Germinal center (tissue), 1 donor: Measurements from ENCODE around the gene LYSMD1.

Experiments
- DNase-seq: peaks from one replicate; pipeline ENCODE4 v3.0.0; 2012; ENCODE audit warnings: mixed read lengths, low spot score

The LYSMD1 gene

DNA sequence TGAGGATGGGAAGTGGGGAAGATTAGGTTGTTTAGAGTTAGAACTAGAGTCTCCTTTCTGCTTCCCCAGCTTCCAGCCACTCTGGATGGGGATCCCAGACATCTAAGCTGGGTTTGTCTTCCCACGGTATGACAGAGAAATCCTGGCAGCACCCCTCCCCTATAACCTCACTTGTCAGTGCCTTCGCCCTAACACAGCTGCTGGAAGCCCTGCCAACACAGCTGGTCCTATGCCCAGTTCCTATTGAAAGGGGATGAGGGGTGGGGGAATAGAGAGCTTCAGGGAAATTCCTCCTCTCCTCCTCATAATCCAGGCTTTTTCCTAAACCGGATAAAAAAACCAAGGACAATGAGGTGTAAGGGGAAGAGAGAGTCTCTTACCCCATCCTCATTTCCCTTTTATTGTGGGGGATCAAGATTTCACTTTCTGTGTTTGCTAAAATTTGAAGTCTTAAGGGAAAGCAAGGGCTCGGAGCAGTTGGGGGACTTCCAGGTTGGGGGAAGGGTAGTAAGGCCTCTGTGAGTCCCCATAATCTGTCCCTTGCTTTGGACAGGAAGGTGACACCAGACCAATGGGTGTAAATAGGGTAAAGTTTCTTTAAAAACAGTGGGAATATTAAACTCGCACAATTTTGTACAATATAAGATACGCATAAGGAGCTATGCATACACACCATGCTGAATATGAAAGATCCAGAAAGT, 9.5 kb upstream of the LYSMD1 start:
- no peak for DNase-seq

GRCh38 chr1:151171190-151171589, 5.5 kb upstream of the LYSMD1 start:
- DNase-seq = no peak

- no peak for DNase-seq
Measured at GRCh38 chr1:151167116-151167515, 1.4 kb upstream of the LYSMD1 start.

DNA sequence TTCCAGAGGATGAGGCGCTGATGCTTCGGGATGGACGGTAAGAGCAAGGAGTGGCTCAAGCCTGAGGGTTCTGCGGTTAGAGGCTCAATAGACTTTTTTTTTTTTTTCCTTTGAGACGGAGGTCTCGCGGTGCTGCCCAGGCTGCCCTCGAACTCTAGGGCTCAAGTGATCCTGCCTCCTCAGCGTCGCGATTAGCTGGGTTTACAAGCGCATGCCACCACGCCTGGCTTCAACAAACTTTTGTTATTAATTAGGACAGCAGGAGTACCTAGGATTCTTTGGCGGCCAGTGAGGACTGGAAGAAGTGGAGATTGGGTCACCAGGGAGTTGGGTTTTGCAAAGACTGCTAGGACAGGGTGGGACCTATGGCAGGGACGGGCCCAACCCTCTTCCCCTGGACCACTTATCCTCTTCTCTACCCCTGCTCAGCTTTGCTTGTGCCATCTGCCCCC, 829 bp upstream of the LYSMD1 start:
- no peak for DNase-seq

GRCh38 chr1:151165281-151165737, 393 bp downstream of the LYSMD1 start:
- no peak for DNase-seq

GRCh38 chr1:151164732-151165280, 896 bp downstream of the LYSMD1 start:
- no peak for DNase-seq

DNA sequence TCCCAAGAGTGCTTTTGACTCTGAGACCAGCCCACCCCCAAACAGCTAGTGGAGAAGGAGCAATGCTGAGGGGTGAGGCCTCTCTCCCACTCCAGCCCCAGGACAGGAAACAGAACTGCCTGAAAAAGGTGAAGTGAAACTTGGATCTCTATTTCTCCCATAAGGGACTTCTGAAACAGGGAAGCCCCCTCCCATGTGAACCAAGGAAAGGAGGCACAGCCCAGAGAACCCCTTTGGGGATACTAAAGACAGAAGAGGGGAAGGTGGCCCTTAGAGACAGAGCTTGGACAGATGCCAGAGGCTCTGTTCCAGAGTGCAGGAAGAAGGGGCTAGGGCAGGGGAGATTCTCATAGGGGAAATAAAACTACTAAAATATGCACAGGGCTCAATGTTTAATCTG, 6.3 kb downstream of the LYSMD1 start:
- no peak for DNase-seq

DNA sequence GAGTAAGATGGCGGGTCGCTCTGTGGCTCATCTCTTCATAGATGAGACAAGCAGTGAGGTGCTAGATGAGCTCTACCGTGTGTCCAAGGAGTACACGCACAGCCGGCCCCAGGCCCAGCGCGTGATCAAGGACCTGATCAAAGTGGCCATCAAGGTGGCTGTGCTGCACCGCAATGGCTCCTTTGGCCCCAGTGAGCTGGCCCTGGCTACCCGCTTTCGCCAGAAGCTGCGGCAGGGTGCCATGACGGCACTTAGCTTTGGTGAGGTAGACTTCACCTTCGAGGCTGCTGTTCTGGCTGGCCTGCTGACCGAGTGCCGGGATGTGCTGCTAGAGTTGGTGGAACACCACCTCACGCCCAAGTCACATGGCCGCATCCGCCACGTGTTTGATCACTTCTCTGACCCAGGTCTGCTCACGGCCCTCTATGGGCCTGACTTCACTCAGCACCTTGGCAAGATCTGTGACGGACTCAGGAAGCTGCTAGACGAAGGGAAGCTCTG, 6.9 kb downstream of the LYSMD1 start:
- no peak for DNase-seq

GRCh38 chr1:151158326-151158725, 7.4 kb downstream of the LYSMD1 start:
- DNase-seq = no peak

DNA sequence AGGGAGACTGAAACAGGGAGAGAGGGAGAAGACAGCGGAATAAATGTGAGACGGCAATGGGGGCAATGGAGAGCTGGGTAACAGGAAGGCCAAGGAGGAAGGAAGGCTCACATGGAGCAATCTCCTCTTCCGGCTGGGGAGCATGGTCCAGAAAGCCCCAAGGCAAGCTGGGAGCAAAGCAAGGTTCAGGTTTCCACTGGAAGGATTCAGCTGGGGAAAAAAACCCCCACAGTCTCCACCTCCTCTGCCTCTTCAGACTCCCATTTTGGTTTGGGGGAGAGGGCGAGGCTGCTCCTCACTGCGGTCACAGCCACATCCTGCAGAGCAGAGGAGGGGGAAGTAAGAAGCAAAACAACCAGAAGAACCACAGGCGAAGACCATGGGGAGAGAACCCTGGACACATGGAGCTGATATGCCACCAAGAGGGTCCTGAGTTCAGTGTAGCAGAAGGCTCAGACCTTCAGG, 8.6 kb downstream of the LYSMD1 start:
- DNase-seq = no peak

DNA sequence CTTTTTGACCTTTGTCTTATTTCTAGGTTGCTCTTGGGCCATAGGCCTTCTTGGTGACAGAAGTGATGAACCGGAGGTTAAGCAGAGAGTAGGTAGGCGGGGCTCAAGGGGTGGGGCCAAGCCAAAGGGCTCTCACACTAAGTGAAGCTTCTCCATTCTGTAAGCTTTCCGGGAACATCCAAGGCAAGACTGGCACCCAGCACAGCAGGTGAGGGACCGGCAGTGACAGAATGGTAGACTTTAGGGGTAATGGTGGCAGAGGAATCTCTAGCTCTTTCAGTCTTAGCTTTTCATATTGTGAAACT, 9.2 kb downstream of the LYSMD1 start, which contains the start of gene TNFAIP8L2:
TNFAIP8L2 (plus strand) TSS at position 135 of the 305 bp plus-strand sequence. CDS start 2,049 bp downstream, outside the sequence.
- peak; percentile 56 for DNase-seq

DNA sequence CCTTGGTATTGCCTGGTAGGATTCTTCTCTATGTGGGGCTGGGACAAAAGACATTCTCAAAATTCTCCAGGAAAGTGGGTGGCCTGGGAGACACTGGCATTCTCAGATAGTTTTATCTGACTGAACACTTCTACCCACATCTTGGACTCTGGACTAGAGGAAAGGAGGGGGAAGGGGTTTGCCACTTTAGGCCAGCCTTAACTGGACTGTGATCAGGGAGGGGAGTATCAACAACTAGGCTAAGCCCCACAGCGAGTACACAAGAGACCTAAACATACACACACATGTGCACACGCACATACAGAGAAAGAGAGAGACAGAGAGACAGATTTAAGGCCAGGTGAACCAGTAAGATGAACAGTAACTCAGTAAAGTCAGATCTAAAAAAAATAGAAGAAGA, 18.0 kb downstream of the LYSMD1 start:
- no peak for DNase-seq

- no peak for DNase-seq
Measured at GRCh38 chr1:151147132-151147503, 18.6 kb downstream of the LYSMD1 start.

DNA sequence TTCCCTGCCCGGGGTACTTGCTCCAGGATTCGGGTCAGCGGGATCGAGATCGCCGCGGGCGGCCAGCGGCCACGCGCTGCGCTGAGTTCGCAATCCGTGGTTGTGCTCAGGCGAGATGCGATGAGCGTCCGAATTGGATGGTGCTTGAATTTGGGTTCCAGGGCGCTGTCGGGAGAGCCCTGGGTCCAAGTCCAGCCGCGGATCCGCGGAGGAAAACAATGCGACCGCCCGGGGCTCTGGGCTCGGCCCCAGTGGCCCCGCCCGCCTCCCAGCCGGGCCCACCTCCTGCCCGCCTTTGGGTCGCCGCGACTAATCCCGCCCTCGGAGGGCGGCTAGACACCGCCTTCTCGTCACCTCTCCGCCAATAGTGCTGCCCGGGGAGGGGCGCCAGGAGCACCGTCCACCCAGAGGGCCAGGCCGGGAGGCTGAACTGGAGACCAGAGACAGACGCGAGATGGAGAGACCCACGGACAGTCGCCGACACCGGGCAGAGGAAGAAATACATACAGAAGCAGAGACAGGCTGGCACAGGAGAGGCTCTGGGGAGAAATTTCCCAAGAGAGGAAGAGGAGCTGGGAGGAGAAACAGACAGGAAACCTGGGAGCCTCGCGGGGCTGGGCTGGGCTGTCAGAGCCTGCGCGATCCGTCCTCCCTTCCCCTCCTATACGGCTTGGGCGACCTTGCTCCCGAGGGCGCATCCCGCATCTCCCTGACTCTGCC, 19.1 kb downstream of the LYSMD1 start, which contains the start of gene SEMA6C:
SEMA6C (minus strand) TSS at position 220 of the 720 bp plus-strand sequence. CDS start 4,010 bp downstream, outside the sequence.
- DNase-seq = peak; percentile 87

GRCh38 chr1:151146072-151146411, 19.7 kb downstream of the LYSMD1 start:
- DNase-seq = no peak

GRCh38 chr1:151145304-151146071, 20.2 kb downstream of the LYSMD1 start:
- peak; percentile 28 for DNase-seq

- DNase-seq = no peak
Measured at GRCh38 chr1:151144474-151145303, 21.0 kb downstream of the LYSMD1 start.

DNA sequence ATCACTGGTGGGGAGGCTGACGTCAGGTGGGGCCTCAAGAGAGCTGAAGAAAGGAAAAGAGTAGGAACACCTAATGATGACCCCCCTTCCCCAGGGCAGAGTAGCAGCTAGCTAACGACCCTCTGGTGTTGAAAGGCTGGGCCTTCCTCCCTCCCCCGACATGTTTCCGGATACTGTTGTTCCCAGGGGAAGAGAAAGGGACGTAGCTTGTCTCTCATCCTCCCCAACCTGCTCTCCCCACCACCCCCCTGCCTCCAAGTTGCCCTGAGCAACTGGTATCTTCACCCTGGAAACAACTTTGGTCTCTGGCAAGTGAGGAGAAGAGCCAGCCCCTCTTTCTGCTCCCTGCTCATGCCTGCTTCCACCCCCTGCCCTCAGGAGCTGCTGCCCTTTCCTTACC, 21.7 kb downstream of the LYSMD1 start:
- DNase-seq = no peak

- no peak for DNase-seq
Measured at GRCh38 chr1:151143057-151143435, 22.7 kb downstream of the LYSMD1 start.

DNA sequence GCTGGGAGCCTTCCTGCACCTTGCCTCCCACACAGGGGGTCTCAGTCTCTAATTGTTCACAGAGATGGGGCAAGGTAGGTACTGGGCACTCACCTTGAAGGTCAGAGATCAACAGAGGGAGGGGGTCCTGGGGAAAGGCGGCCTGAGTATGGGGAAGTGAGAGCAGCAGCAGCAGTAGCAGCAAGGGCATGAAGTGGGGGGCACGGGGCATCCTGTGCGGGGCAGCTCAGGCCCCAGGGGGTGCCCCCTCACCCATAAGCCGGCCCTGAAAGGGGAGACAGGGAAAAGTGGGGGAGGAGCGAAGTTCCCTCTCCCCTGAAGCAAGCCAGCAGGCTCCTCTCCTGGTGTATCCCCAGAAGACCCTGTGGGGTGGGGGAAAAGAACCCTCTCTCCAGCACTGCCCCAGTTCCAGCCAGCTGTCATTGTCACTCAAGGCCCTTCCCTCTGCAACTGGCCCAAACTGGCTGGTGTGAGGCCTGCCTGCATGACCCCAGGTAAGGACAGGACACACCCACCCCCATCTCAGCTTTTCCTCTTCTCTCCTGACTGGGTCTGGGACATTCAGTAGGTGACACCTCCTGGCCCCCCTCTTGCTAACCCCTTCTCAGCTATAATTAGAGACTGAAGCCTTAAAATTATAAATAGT, 23.2 kb downstream of the LYSMD1 start:
- no peak for DNase-seq

DNA sequence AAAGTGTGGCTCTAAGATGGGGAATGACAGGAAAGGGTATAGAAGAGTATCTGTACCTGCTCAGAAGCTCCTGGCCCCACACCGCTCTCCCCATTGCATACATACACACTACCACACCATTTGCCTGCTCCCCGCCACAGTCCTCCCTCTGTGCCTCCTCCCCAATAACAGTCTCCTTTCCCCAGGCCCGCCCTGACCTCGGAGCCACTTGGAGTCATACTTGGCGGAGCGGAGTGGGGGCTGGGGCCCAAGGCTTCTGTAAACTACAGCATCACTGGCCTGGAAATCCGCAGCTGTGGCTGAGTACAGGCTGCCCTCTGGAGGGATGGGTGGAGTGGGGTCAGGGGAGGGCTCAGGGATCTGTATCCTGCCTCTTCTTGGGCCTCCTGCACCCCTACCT, 27.9 kb downstream of the LYSMD1 start:
- no peak for DNase-seq
